Keratinocyte (primary cell): ENCODE results near the gene CD248. TPM values are rescaled to one million over a fixed set of nuclear protein-coding genes. Genes with fewer than 3 reads are reported as not detected.

Experiments
- DNase-seq: peaks from one replicate; pipeline ENCODE4 v3.0.0-alpha.2; 2011; ENCODE audit warnings: low read depth, missing footprints, low spot score
- FAIRE-seq: peaks from 2 replicates; lab custom pipeline; 2011; peaks lifted over from hg19 to GRCh38; lab: Jason Lieb, UNC
- H2AFZ ChIP-seq: 2 replicates; pipeline ENCODE4 v1.6.0; 2012; ENCODE audit warnings: low read length, control low read depth, inconsistent platforms; ENCODE audit not compliant: control insufficient read depth
- H3K27ac ChIP-seq: 2 replicates; pipeline ENCODE4 v1.5.1; 2011; ENCODE audit warnings: low read length; ENCODE audit not compliant: control insufficient read depth, insufficient read depth
- H3K27me3 ChIP-seq: 3 replicates; pipeline ENCODE4 v1.6.0; 2011; ENCODE audit warnings: low read length; ENCODE audit not compliant: control insufficient read depth, insufficient read depth; ENCODE audit errors: extremely low read depth
- H3K36me3 ChIP-seq, 2 experiments: 2 replicates in 1 of 2; 3 replicates in 1 of 2; pipeline ENCODE4 v1.5.1; 2011; ENCODE audit warnings: low read length in 2 of 2, mild to moderate bottlenecking in 1 of 2; ENCODE audit not compliant: control insufficient read depth in 2 of 2, insufficient read depth in 2 of 2; ENCODE audit errors: extremely low read depth in 1 of 2
- H3K4me1 ChIP-seq: 3 replicates; pipeline ENCODE4 v1.5.1; 2011; ENCODE audit warnings: low read length; ENCODE audit not compliant: control insufficient read depth, insufficient read depth; ENCODE audit errors: extremely low read depth
- H3K4me2 ChIP-seq: 3 replicates; pipeline ENCODE4 v1.6.0; 2011; ENCODE audit warnings: low read depth, low read length; ENCODE audit not compliant: control insufficient read depth, insufficient read depth; ENCODE audit errors: extremely low read depth
- H3K4me3 ChIP-seq, 3 experiments: fragments of 200-600 bp in 1 of 3; sonication (generic) in 1 of 3; 2 replicates in 2 of 3; 3 replicates in 1 of 3; pipeline ENCODE4 v1.5.1; 2011 to 2016; ENCODE audit warnings: low read length in 3 of 3, mild to moderate bottlenecking in 3 of 3, control low read depth in 2 of 3, inconsistent platforms in 1 of 3, low read depth in 1 of 3, mixed read lengths in 1 of 3, mixed run types in 1 of 3, moderate library complexity in 1 of 3; ENCODE audit not compliant: control insufficient read depth in 2 of 3, insufficient read depth in 2 of 3; ENCODE audit errors: extremely low read depth in 1 of 3
- H3K79me2 ChIP-seq: 2 replicates; pipeline ENCODE4 v1.6.0; 2012; ENCODE audit warnings: low read length; ENCODE audit not compliant: control insufficient read depth, insufficient read depth
- H3K9ac ChIP-seq: 3 replicates; pipeline ENCODE4 v1.6.0; 2011; ENCODE audit warnings: low read length; ENCODE audit not compliant: control insufficient read depth, insufficient read depth; ENCODE audit errors: extremely low read depth
- H3K9me1 ChIP-seq: 3 replicates; pipeline ENCODE4 v1.6.0; 2011; ENCODE audit warnings: low read length; ENCODE audit not compliant: control insufficient read depth, insufficient read depth; ENCODE audit errors: extremely low read depth
- H3K9me3 ChIP-seq: 2 replicates; pipeline ENCODE4 v1.5.1; 2012; ENCODE audit warnings: low read depth, low read length; ENCODE audit not compliant: control insufficient read depth
- H4K20me1 ChIP-seq: 3 replicates; pipeline ENCODE4 v1.6.0; 2011; ENCODE audit warnings: low read length; ENCODE audit not compliant: control insufficient read depth, insufficient read depth; ENCODE audit errors: extremely low read depth
- EZH2 ChIP-seq: IDR thresholded peaks from one replicate; pipeline ENCODE4 v1.6.1; 2012; ENCODE audit warnings: inconsistent platforms, mild to moderate bottlenecking, low read length, moderate library complexity
- dilution Hi-C: fragments of 300-500 bp; cut with MboI; formaldehyde crosslinking; loops from one replicate; pipeline ENCODE4 v1.7.0; 2020; ENCODE audit warnings: low sequenced_read_pairs; ENCODE audit not compliant: extremely low pct_ligation_motif_present
- polyA plus RNA-seq, 5 experiments: library from polyadenylated mRNA; depleted of rRNA in 3 of 5; stranded (reverse) in 3 of 5; stranded (forward) in 1 of 5; unstranded in 1 of 5; fragments of >200 nt; gene quantifications; 1 replicate in 1 of 5; 2 replicates in 3 of 5; 3 replicates in 1 of 5; pipeline versions ENCODE4 v1.2.1 to v1.2.3, GENCODE V29; 2011 to 2012; ENCODE audit warnings: missing spikeins in 2 of 5, low read depth in 1 of 5, low replicate concordance in 1 of 5
- TF ChIP-seq, protein P1 (sequence below), 3 experiments: IDR thresholded peaks in 1 of 3; conservative IDR thresholded peaks in 1 of 3; optimal IDR thresholded peaks in 1 of 3; 2 replicates in 2 of 3; 3 replicates in 1 of 3; pipeline versions ENCODE3 to v1.5.1; 2011; ENCODE audit warnings: low read length in 3 of 3, mild to moderate bottlenecking in 3 of 3, moderate library complexity in 2 of 3, control low read depth in 1 of 3, inconsistent platforms in 1 of 3; ENCODE audit not compliant: insufficient read depth in 2 of 3; ENCODE audit errors: extremely low read depth in 1 of 3

CD248 gene
- polyA plus RNA-seq, 1 donor (not counting 4 experiments of a cell fraction or from before 2014, with no cell fraction given) = 0.12 TPM

GRCh38 chr11:66345316-66345649 is 28.4 kb upstream of the CD248 start:
- Histone ChIP-seq H3K4me1 (peaks cover 31% of the 10 kb centered on the region), H3K4me3 (peak overlapping the region; percentile 70 to 95 (median 91)), H3K27me3 (no peaks in the 10 kb centered on the region), H3K79me2 (peaks cover 33% of the 10 kb centered on the region), H3K36me3 (peaks cover 12 to 13% of the 10 kb centered on the region in 2 experiments), H3K4me2 (peak overlapping the region; percentile 96), H2AFZ (peak overlapping the region; percentile 86), H3K9me3 (no peaks in the 10 kb centered on the region), H3K9me1 (no peaks in the 10 kb centered on the region), H3K9ac (peak overlapping the region; percentile 89), H4K20me1 (no peaks in the 10 kb centered on the region), H3K27ac (peak overlapping the region; percentile 79)
- TF ChIP-seq, protein P1, sequence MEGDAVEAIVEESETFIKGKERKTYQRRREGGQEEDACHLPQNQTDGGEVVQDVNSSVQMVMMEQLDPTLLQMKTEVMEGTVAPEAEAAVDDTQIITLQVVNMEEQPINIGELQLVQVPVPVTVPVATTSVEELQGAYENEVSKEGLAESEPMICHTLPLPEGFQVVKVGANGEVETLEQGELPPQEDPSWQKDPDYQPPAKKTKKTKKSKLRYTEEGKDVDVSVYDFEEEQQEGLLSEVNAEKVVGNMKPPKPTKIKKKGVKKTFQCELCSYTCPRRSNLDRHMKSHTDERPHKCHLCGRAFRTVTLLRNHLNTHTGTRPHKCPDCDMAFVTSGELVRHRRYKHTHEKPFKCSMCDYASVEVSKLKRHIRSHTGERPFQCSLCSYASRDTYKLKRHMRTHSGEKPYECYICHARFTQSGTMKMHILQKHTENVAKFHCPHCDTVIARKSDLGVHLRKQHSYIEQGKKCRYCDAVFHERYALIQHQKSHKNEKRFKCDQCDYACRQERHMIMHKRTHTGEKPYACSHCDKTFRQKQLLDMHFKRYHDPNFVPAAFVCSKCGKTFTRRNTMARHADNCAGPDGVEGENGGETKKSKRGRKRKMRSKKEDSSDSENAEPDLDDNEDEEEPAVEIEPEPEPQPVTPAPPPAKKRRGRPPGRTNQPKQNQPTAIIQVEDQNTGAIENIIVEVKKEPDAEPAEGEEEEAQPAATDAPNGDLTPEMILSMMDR (optimal IDR thresholded peaks at IDR 0.05 in 1 of 3, IDR thresholded peaks at IDR 0.05 in 1 of 3, conservative IDR thresholded peaks at IDR 0.05 in 1 of 3; ENCODE audit: extremely low read depth in 1 of 3, insufficient read depth in 2 of 3, low read length in 3 of 3) = no peak
- TF ChIP-seq EZH2 = no peak
- DNase-seq (no peak), FAIRE-seq (no peak)
- dilution Hi-C loops = no loop called here

DNA sequence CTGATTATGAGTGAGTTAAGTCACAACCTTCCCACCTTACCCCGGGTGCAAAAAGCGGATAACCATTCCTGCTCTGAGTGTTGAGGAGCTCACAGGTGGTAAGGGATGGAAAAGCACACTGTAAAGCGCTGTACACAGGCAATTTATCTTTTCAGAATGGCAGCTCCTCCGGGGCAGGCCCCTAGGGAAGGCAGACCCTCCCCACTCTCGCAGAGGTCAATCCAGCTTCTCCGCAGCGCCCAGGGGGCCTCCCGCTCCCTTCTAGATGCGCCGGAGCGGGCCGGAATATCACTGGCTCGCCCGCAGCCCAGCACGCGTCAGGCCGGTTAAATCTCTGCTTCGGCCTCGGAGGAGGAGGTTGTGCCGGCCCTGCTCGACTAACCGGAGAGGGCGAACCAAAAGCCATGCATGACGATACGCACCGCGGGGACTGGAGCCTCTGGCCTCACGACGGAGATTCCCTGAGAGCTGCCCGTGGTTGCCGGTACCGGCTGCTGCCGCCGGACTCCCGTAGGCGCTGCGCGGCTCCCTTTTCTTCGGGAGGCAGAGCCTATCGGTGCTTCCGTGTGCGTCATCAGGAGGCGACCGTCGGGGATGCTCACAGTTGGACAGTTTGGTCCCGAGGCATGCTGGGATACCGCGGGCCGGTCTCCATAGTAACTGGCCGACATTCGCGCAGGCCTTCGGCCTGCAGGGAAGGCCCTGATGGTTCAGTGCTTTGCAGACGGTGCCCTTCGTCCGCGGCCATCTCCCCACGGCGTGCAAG is 27.9 kb upstream of the CD248 start, which contains the start of gene BRMS1:
Gene BRMS1, minus strand, starts transcription at position 555 of the 766 bp plus-strand sequence. CDS start 2,870 bp downstream, outside the sequence.
- H3K4me1 ChIP-seq = peaks cover 31% of the 10 kb centered on the region
- no peaks in the 10 kb centered on the region for H3K27me3 ChIP-seq
- peak within 1 kb of the TSS; percentile 89 for H3K9ac ChIP-seq
- no peaks in the 10 kb centered on the region for H4K20me1 ChIP-seq
- FAIRE-seq = peak; percentile 49
- H3K9me3 ChIP-seq = no peaks in the 10 kb centered on the region
- dilution Hi-C loops = no loop called here
- H3K9me1 ChIP-seq = no peaks in the 10 kb centered on the region
- peaks cover 33% of the 10 kb centered on the region for H3K79me2 ChIP-seq
- TF ChIP-seq EZH2 = no peak
- TF ChIP-seq, protein P1 (optimal IDR thresholded peaks at IDR 0.05 in 1 of 3, IDR thresholded peaks at IDR 0.05 in 1 of 3, conservative IDR thresholded peaks at IDR 0.05 in 1 of 3; ENCODE audit: extremely low read depth in 1 of 3, insufficient read depth in 2 of 3, low read length in 3 of 3) = peak in 2 of 3 experiments; percentile 22 to 43
- peak within 1 kb of the TSS; percentile 79 for H3K27ac ChIP-seq
- H3K4me3 ChIP-seq = peak within 1 kb of the TSS; percentile 70 to 95 (median 91)
- peak within 1 kb of the TSS; percentile 96 for H3K4me2 ChIP-seq
- peak within 1 kb of the TSS; percentile 86 for H2AFZ ChIP-seq
- no peak for DNase-seq
- H3K36me3 ChIP-seq = peaks cover 17% of the 10 kb centered on the region in 2 experiments
